GM19351 (cell line): ENCODE data around the gene LYL1.

Experiments
- ATAC-seq: cut with Tn5 transposase; IDR thresholded peaks from one replicate; pipeline ENCODE4 v1.9.1; 2021; ENCODE audit warnings: mild to moderate bottlenecking, moderate library complexity; ENCODE audit not compliant: unreplicated experiment

LYL1 gene

GRCh38 chr19:13110099-13110610 lies 7.5 kb upstream of the LYL1 start:
- no peak for ATAC-seq

- no peak for ATAC-seq
Observed at GRCh38 chr19:13109361-13110098, 6.9 kb upstream of the LYL1 start.

- ATAC-seq: no peak
Observed at GRCh38 chr19:13104848-13105711, 2.4 kb upstream of the LYL1 start.

GRCh38 chr19:13104360-13104847 lies 1.7 kb upstream of the LYL1 start:
- no peak for ATAC-seq

- ATAC-seq: no peak
Observed at GRCh38 chr19:13103581-13104359, 1.1 kb upstream of the LYL1 start.

- no peak for ATAC-seq
Observed at GRCh38 chr19:13102416-13102665, 317 bp downstream of the LYL1 start.

GRCh38 chr19:13101590-13102415 lies 855 bp downstream of the LYL1 start:
- ATAC-seq: no peak

GRCh38 chr19:13100841-13101589 lies 1.6 kb downstream of the LYL1 start:
- no peak for ATAC-seq

GRCh38 chr19:13100031-13100588 lies 2.5 kb downstream of the LYL1 start:
- no peak for ATAC-seq

GRCh38 chr19:13099073-13099999 lies 3.3 kb downstream of the LYL1 start:
- ATAC-seq: no peak

GRCh38 chr19:13098277-13099072 lies 4.2 kb downstream of the LYL1 start:
- no peak for ATAC-seq

GRCh38 chr19:13097463-13098258 lies 5.0 kb downstream of the LYL1 start:
- no peak for ATAC-seq

GRCh38 chr19:13097033-13097462 lies 5.6 kb downstream of the LYL1 start:
- ATAC-seq: no peak

- no peak for ATAC-seq
Observed at GRCh38 chr19:13095934-13096927, 6.4 kb downstream of the LYL1 start.

- no peak for ATAC-seq
Observed at GRCh38 chr19:13095393-13095784, 7.3 kb downstream of the LYL1 start.
